SK-N-SH (cell line): ENCODE results near the gene SUN2. TPM values are rescaled to one million over a fixed set of nuclear protein-coding genes. Genes with fewer than 3 reads are reported as not detected.

ENCODE experiments used
- CTCF ChIA-PET: fragments of 300-600, 350-600 bp; formaldehyde crosslinking; extraction: SDS; loops from one replicate; lab custom pipeline; 2021; lab: Yijun Ruan, JAX
- POLR2A ChIA-PET: fragments of 350-600 bp; sonication (Branson Sonifier 250); formaldehyde crosslinking; extraction: SDS; loops from one replicate; lab custom pipeline; 2020; ENCODE audit warnings: antibody characterized with exemption, inconsistent platforms; lab: Yijun Ruan, JAX
- DNase-seq: peaks from one replicate; pipeline ENCODE4 v3.0.0; 2012
- H2AFZ ChIP-seq: fragments of 200-600 bp; sonication (generic); 2 replicates; pipeline ENCODE4 v1.8.1; 2016; ENCODE audit warnings: antibody characterized with exemption, mild to moderate bottlenecking, low read depth
- H3F3A ChIP-seq: fragments of 200-600 bp; sonication (generic); replicated peaks from 2 replicates; pipeline ENCODE3; 2016; ENCODE audit warnings: antibody characterized with exemption, mild to moderate bottlenecking; ENCODE audit not compliant: insufficient read depth
- H3K27ac ChIP-seq, 2 experiments: fragments of 200-500 bp in 1 of 2; fragments of 200-600 bp in 1 of 2; sonication (Bioruptor generic) in 1 of 2; sonication (generic), shearing (Covaris generic) in 1 of 2; 2 replicates each; pipeline versions ENCODE4 v1.5.1 to v1.6.1; 2014 to 2016; ENCODE audit warnings: low read depth in 2 of 2, inconsistent platforms in 1 of 2, low read length in 1 of 2, mild to moderate bottlenecking in 1 of 2, mixed read lengths in 1 of 2
- H3K27me3 ChIP-seq: fragments of 200-600 bp; sonication (generic), shearing (Covaris generic); 2 replicates; pipeline ENCODE4 v1.6.1; 2016; ENCODE audit warnings: mixed run types; ENCODE audit not compliant: insufficient read depth
- H3K36me3 ChIP-seq, 2 experiments: fragments of 200-500 bp in 1 of 2; fragments of 200-600 bp in 1 of 2; sonication (Bioruptor generic) in 1 of 2; sonication (generic) in 1 of 2; replicated peaks in 1 of 2; 2 replicates each; pipeline versions ENCODE3 to v1.5.1; 2014 to 2016; ENCODE audit warnings: low read length in 1 of 2, mild to moderate bottlenecking in 1 of 2; ENCODE audit not compliant: insufficient read depth in 2 of 2, control insufficient read depth in 1 of 2
- H3K4me1 ChIP-seq, 2 experiments: fragments of 200-500 bp in 1 of 2; fragments of 200-600 bp in 1 of 2; sonication (Bioruptor generic) in 1 of 2; sonication (generic), shearing (Covaris generic) in 1 of 2; 2 replicates each; pipeline versions ENCODE4 v1.5.1 to v1.6.1; 2014 to 2016; ENCODE audit warnings: low read depth in 1 of 2, low read length in 1 of 2, mixed run types in 1 of 2; ENCODE audit not compliant: insufficient read depth in 2 of 2, control insufficient read depth in 1 of 2
- H3K4me2 ChIP-seq: fragments of 200-600 bp; sonication (generic), shearing (Covaris generic); 2 replicates; pipeline ENCODE4 v1.6.1; 2017; ENCODE audit warnings: mixed run types
- H3K4me3 ChIP-seq, 2 experiments: fragments of 200-500 bp in 1 of 2; fragments of 200-600 bp in 1 of 2; sonication (Bioruptor generic) in 1 of 2; sonication (generic), shearing (Covaris generic) in 1 of 2; 2 replicates each; pipeline versions ENCODE4 v1.5.1 to v1.8.1; 2014 to 2016; ENCODE audit warnings: low read depth in 2 of 2, inconsistent platforms in 1 of 2, low read length in 1 of 2, mild to moderate bottlenecking in 1 of 2, mixed read lengths in 1 of 2, moderate library complexity in 1 of 2
- H3K79me2 ChIP-seq: fragments of 200-600 bp; sonication (generic); 2 replicates; pipeline ENCODE4 v1.8.1; 2017; ENCODE audit warnings: mild to moderate bottlenecking; ENCODE audit not compliant: insufficient read depth
- H3K9ac ChIP-seq: fragments of 200-600 bp; sonication (generic); 2 replicates; pipeline ENCODE4 v1.6.1; 2017; ENCODE audit warnings: mixed run types
- H3K9me2 ChIP-seq: fragments of 200-600 bp; sonication (generic); 2 replicates; pipeline ENCODE4 v1.6.1; 2017; ENCODE audit warnings: mixed run types
- H3K9me3 ChIP-seq: fragments of 200-600 bp; sonication (generic); 2 replicates; pipeline ENCODE4 v1.6.1; 2017; ENCODE audit warnings: mixed run types, mild to moderate bottlenecking, moderate library complexity
- H4K20me1 ChIP-seq: fragments of 200-600 bp; sonication (generic); 2 replicates; pipeline ENCODE4 v1.6.1; 2017; ENCODE audit warnings: mild to moderate bottlenecking, mixed run types; ENCODE audit not compliant: insufficient read depth
- EP300 ChIP-seq, 2 experiments: IDR thresholded peaks; 2 replicates each; pipeline versions ENCODE4 v1.4.0 to v1.6.1; 2012; ENCODE audit warnings: borderline replicate concordance in 1 of 2, low read depth in 1 of 2, low read length in 1 of 2
- EZH2phosphoT487 ChIP-seq: fragments of 200-600 bp; sonication (generic); IDR thresholded peaks from 2 replicates; pipeline ENCODE4 v1.6.1; 2017; ENCODE audit warnings: low read depth, mixed run types, mild to moderate bottlenecking, antibody characterized with exemption, moderate library complexity, borderline replicate concordance
- FOSL2 ChIP-seq: IDR thresholded peaks from 2 replicates; pipeline ENCODE4 v1.4.0; 2012; ENCODE audit warnings: low read depth, mild to moderate bottlenecking, moderate library complexity, borderline replicate concordance
- MEF2A ChIP-seq: IDR thresholded peaks from 2 replicates; pipeline ENCODE4 v1.4.0; 2012; ENCODE audit warnings: low read depth, borderline replicate concordance
- MXI1 ChIP-seq: IDR thresholded peaks from 2 replicates; pipeline ENCODE4 v1.6.1; 2012; ENCODE audit warnings: mild to moderate bottlenecking, low read depth, low read length, improper control_type of control experiment
- NRF1 ChIP-seq: IDR thresholded peaks from 2 replicates; pipeline ENCODE4 v1.6.1; 2012; ENCODE audit warnings: low read depth, mild to moderate bottlenecking, low read length
- PBX3 ChIP-seq: IDR thresholded peaks from 2 replicates; pipeline ENCODE4; 2012
- RCOR1 ChIP-seq: fragments of 150-350 bp; IDR thresholded peaks from 2 replicates; pipeline ENCODE4 v1.6.1; 2017; ENCODE audit warnings: antibody characterized with exemption, low read length
- REST ChIP-seq: IDR thresholded peaks from 2 replicates; pipeline ENCODE4 v1.6.1; 2012; ENCODE audit warnings: mild to moderate bottlenecking, low read depth, low read length, moderate library complexity
- RFX5 ChIP-seq: IDR thresholded peaks from 2 replicates; pipeline ENCODE4 v1.6.1; 2012; ENCODE audit warnings: mild to moderate bottlenecking, improper control_type of control experiment, low read length
- SMC3 ChIP-seq: IDR thresholded peaks from 2 replicates; pipeline ENCODE4 v1.6.1; 2012; ENCODE audit warnings: low read depth, low read length, improper control_type of control experiment
- TCF12 ChIP-seq: IDR thresholded peaks from 2 replicates; pipeline ENCODE4 v1.4.0; 2012
- TEAD4 ChIP-seq: IDR thresholded peaks from 2 replicates; pipeline ENCODE4 v1.4.0; 2012; ENCODE audit warnings: mild to moderate bottlenecking, borderline replicate concordance; ENCODE audit not compliant: insufficient read depth
- USF2 ChIP-seq: fragments of 150-350 bp; IDR thresholded peaks from 2 replicates; pipeline ENCODE4 v1.6.1; 2017; ENCODE audit warnings: antibody characterized with exemption, low read length, low read depth, borderline replicate concordance
- YY1 ChIP-seq: IDR thresholded peaks from 2 replicates; pipeline ENCODE4 v1.4.0; 2012; ENCODE audit warnings: low read depth, mild to moderate bottlenecking
- WGBS: methylation state at CpG from one replicate; pipeline ENCODE4 v1.1.6; 2017; ENCODE audit warnings: low lambda C conversion rate; 5-methylcytosine and 5-hydroxymethylcytosine counted together
- polyA plus RNA-seq, 3 experiments: library from polyadenylated mRNA; depleted of rRNA; stranded (reverse); fragments of >200 nt; gene quantifications; 2 replicates each; pipeline ENCODE4 v1.2.3, GENCODE V29; 2012
- TF ChIP-seq, protein P1 (sequence below): IDR thresholded peaks from 2 replicates; pipeline ENCODE4 v1.4.0; 2012; ENCODE audit warnings: low read depth
- TF ChIP-seq, protein P2 (sequence below): fragments of 150-350 bp; IDR thresholded peaks from 2 replicates; pipeline ENCODE4 v1.6.1; 2016; ENCODE audit warnings: mild to moderate bottlenecking, low read depth, low read length

Gene SUN2
- polyA plus RNA-seq, 1 of the 3 experiments (the other 2 are of a cell fraction) = 10.2 TPM

DNA sequence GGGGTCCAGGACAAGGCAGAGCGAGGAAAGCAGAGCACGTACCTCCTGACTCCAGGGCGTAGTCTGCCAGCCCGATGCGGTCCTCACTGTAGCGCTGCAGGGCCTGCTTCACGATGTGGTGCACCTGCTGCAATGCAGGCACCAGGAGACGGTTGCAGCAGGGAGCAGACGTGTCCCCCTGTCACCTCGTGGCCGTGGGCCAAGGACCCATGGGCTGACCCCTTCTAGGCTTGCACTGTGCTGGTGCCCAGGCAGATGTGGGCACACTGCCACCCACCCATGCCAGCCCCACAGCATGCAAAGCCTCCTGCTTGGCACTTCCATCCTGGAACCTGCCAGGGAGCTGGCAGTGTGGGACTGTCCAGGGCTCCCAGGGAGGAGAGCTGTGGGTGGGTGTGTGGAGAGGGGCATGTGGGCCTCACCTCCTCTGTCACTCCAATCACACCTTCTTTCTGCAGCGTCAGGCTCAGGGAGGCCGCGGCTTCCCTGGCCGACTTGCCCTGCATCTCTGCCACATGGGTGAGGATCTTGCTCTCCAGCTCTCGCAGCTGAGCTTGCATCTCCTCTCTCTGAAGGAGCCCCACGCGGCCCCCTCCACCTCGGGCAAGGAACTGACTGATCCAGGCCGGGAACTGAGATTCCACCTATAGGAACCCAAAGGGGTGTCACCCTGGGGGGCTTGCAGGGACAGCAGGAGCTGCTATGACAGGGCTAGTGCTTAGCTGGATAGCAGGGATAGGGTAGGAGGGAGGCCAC, 16.3 kb downstream of the SUN2 start:
- ChIA-PET CTCF (interaction anchor here (2.3 kb wide), 1 partner anchor 14 kb away, joined by 8 read pairs; no protein-coding TSS in a partner anchor), POLR2A (no interaction called here)
- TF ChIP-seq, protein P1, sequence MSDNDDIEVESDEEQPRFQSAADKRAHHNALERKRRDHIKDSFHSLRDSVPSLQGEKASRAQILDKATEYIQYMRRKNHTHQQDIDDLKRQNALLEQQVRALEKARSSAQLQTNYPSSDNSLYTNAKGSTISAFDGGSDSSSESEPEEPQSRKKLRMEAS = no peak
- no peak for TF ChIP-seq TCF12
- no peak for TF ChIP-seq MEF2A
- TF ChIP-seq USF2 = no peak
- no peak for TF ChIP-seq MXI1
- TF ChIP-seq EZH2phosphoT487 = no peak
- no peak for TF ChIP-seq REST
- TF ChIP-seq YY1 = no peak
- TF ChIP-seq, protein P2, sequence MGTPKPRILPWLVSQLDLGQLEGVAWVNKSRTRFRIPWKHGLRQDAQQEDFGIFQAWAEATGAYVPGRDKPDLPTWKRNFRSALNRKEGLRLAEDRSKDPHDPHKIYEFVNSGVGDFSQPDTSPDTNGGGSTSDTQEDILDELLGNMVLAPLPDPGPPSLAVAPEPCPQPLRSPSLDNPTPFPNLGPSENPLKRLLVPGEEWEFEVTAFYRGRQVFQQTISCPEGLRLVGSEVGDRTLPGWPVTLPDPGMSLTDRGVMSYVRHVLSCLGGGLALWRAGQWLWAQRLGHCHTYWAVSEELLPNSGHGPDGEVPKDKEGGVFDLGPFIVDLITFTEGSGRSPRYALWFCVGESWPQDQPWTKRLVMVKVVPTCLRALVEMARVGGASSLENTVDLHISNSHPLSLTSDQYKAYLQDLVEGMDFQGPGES = no peak
- no peak for TF ChIP-seq NRF1
- TF ChIP-seq PBX3 = no peak
- no peak for TF ChIP-seq RCOR1
- no peak for TF ChIP-seq FOSL2
- TF ChIP-seq EP300 (IDR thresholded peaks at IDR 0.05; ENCODE audit: borderline replicate concordance in 1 of 2, low read depth in 1 of 2, low read length in 1 of 2) = no peak
- TF ChIP-seq TEAD4 = no peak
- TF ChIP-seq RFX5 = no peak
- no peak for TF ChIP-seq SMC3
- Histone ChIP-seq H3K4me1 (no peaks in the 10 kb centered on the region), H2AFZ (no peak overlapping the region), H3K9me2 (no peaks in the 10 kb centered on the region), H3K36me3 (peaks cover 0 to 5% of the 10 kb centered on the region in 2 experiments), H3K9me3 (no peaks in the 10 kb centered on the region), H3K27me3 (no peaks in the 10 kb centered on the region), H3F3A (no peaks in the 10 kb centered on the region), H3K79me2 (no peaks in the 10 kb centered on the region), H4K20me1 (no peaks in the 10 kb centered on the region), H3K27ac (no peak overlapping the region), H3K4me2 (no peak overlapping the region), H3K4me3 (no peak overlapping the region), H3K9ac (no peak overlapping the region)
- no peak for DNase-seq
- WGBS = 88% methylated on average over 9 of the region's 20 CpGs
